HL-60/S4 (cell line): ENCODE data around the gene MESP2.

Experiments used
- in situ Hi-C: fragments of 300-500 bp; cut with MboI; formaldehyde crosslinking; loops from 2 replicates; pipeline ENCODE4 v1.14.3; 2022; ENCODE audit warnings: low sequenced_read_pairs

Gene MESP2

DNA sequence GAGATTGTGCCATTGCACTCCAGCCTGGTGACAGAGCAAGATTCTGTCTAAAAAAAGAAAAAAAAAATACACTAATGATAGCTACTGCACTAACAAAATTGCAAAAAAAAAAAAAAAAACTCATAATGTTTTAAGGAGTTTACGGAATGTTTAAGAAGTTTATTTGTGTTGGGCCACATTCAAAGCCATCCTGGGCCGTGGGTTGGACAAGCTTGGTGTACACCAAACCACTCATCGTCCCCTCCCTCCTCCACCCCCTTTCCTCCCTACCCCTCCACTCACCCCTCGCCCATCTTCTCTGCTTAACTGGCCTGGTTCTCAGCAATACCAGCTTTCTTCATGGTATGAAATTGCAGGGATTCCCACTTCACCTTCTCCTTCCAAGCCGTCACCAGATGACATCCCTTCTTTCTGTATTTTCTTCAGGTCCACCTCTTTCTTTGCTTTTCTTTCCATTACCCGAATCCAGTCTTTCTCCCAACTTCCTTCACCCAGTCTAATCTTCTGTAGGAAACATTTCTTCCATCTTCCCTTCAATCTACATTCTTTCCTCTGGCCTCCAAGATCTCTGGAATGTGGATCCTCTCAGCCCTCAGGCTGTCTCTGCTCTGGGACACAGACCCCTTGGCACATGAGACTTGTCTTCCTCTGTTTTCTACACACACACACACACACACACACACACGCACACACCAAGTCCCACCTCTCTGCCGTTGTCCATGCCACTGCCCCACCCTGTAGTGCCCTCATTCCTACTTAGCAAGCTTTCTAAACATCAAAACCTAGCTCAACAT lies 21.6 kb upstream of the MESP2 start:
- in situ Hi-C loops, result loop anchor here (10.0 kb wide), 1 partner anchor 320 kb away; no protein-coding TSS in a partner anchor

DNA sequence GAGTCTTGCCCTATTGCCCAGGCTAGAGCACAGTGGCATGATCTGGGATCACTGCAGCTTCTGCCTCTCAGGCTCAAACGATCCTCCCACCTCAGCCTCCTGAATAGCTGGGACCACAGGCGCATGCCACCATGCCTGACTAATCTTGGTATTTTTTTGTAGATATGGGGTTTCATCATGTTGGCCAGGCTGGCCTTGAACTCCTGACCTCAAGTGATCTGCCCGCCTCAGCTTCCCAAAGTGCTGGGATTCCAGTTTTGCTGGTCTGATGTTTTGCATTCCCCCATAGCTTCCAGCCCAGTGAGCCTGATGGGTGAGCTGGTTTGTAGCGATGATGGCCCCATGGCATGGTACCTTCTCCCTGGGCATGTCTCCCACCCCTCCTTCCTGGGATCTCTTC lies 20.4 kb upstream of the MESP2 start:
- in situ Hi-C loops, result loop anchor here (10.0 kb wide), 1 partner anchor 319 kb away; no protein-coding TSS in a partner anchor

DNA sequence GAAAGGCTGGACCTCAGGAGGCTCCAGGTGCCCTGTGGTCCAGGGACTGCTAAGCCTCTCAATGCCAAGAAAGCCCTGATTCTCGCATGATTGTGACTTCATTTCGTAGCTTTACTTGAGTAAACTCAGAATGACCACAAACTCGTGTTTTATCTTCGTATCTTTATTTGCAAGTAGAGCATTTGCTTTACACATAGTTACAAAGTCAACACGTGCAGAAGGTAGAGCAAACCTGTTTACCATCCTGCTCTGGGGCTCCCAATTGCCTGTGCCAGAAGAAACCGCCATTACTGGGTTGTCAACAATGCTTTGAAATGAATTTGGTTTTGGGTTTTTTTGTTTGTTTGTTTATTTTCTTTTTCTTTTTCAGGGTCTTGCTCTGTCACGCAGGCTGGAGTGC lies 19.2 kb upstream of the MESP2 start:
- in situ Hi-C loops, result loop anchor here (10.0 kb wide), 1 partner anchor 318 kb away; no protein-coding TSS in a partner anchor

DNA sequence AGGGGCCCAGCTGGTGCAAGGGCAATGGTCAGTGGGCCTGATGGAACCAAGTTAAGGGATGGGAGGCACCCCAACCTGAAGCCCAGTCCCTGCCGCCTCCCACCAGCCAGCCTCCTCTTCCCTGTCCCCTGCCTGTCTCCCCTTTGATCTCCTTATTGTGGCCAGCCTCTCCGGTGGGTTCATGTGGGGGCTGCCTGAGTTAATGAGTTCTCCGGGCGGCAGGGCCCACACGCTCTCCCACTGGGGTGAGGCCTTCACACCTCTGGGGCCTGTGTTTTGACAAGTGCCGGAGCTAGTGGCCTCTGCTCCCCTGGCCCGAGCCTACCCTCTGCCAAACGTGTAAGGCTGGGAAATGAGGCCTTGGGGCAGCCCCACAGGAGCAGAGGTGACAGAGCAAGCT lies 17.8 kb upstream of the MESP2 start:
- in situ Hi-C loops, result loop anchor here (10.0 kb wide), 1 partner anchor 317 kb away; no protein-coding TSS in a partner anchor

DNA sequence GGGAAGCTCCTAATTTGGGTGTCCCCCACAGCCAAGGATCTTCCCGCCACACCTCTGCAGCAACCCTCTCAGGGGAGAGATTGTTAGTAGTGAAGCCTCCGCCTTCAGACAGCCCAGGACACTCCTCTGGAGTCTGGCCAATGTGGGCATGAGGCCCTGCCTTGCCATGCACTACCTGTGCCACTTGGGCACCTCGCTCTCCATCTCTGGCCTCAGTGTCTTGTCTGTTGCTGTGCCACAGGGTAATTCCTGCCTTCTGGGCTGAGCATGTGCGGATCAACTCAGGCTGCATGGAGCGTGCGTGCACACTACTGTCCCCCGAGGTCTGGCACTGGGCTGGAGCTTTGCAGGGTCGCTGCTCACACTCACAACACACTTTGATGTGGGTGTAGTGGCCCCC lies 17.2 kb upstream of the MESP2 start:
- in situ Hi-C loops, result loop anchor here (10.0 kb wide), 1 partner anchor 316 kb away; no protein-coding TSS in a partner anchor

DNA sequence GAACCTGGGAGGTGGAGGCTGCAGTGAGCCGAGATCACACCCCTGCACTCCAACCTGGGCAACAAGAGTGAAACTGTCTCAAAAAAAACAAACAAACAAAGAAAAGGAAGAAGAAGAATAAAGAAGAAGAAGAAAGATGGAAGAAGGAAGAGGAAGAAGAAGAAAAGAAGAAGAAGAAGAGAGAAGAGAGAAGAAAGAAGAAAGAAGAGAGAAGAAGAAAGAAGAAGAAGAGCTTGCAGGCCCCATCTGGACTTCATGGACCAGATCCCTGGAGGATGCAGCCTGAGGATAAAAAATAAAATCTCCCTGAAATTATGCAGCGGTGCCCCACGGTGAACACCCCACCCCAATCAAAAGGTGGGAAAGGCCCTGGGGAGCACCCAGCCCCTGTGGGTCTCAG lies 16.3 kb upstream of the MESP2 start:
- in situ Hi-C loops, result loop anchor here (5.0 to 10.0 kb wide), 2 partner anchors 117 to 315 kb away; no protein-coding TSS in a partner anchor

DNA sequence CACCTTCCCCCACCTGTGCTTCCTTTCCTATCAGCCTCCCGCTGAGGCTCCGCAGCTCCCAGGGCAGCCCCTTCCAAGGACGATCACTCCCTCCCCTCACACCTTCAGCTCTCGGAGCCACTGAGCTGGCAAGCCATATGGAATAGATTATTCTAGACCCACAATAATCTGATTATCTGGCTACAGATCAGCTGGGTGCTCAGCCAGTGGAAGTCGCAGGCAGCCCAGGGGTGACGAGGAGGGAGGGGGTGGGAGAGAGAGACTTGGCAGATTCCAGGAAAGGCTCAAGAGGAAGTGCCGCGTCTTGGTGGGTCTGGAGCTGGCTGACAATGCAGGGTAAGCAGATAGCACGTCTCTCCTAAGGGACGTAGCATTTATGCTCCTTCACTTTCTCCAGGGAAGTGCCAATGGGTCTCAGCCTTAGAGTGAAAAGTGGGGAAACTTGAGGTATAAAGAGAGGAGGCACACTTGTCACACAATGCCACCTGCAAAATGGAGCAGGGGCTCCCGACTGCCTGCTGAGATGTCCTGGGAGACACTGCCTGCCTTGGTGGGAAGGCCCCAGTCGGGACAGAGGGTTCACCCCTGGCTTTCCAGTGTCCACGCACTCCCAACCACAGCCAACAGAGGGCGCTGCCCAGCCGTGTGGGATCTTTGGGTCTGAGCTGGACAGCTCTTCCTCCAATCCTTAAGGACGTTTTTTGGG lies 15.7 kb upstream of the MESP2 start:
- in situ Hi-C loops, result loop anchor here (5.0 kb wide), 1 partner anchor 117 kb away; no protein-coding TSS in a partner anchor

DNA sequence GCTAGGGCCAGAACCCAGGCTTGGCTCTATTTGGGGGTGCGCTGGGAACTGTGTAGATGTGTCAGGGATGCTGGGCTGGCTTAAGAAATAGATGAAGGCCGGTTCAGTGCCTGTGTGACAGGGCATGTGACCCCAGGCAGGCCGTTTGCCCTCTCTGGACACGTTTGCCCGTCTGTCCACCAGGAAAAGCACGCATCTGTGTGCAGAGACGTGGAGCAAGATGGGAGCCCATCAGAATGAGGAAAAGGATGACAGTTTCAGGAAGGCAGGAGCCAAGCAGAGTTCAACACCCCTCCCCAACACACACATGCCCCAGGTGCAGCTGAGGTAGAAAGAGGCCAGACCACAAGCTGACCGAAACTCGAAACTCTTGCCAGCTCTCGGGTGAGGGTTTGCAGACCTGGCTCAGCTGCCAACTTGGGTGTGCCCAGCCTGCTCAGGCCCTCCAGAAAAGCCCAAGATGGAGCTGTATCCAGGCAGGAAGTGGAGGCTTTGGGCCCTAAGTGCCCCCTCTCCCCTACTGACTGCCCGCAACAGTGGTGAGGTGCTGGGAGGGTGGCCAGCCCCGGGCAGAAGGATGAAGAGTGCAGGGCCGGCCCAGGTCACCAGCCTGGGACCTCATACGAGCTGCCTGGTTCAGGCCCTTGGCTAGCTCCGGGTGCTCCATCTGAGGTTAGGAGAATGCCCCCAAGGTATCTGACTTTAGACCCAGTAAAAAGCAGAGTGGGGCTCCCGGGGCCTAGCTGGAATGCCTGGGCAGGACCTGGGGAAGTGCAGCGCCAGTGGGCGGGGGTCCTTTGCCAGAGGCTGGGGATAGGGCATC lies 14.9 kb upstream of the MESP2 start:
- in situ Hi-C loops, result loop anchor here (5.0 kb wide), 1 partner anchor 116 kb away; no protein-coding TSS in a partner anchor

DNA sequence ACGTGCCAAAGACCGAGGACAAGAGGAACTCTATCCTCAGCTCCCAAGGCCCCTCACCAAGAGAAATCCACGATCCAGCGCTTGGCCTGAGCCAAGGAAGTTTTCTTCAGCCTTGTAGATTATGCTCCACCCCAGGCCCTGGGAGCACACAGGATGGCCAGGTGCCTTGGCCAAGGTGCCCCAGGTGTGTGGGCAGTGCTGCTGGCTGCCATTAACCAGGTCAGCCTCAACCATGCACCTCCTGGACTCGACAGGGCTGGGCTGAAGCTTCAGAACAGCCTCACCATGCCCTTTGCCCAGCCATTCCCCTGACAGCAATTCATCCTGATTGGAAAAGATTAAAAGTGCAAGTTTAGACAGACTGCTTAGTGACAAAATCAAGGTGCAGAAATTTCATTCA lies 14.2 kb upstream of the MESP2 start:
- in situ Hi-C loops, result loop anchor here (5.0 kb wide), 1 partner anchor 115 kb away; no protein-coding TSS in a partner anchor

DNA sequence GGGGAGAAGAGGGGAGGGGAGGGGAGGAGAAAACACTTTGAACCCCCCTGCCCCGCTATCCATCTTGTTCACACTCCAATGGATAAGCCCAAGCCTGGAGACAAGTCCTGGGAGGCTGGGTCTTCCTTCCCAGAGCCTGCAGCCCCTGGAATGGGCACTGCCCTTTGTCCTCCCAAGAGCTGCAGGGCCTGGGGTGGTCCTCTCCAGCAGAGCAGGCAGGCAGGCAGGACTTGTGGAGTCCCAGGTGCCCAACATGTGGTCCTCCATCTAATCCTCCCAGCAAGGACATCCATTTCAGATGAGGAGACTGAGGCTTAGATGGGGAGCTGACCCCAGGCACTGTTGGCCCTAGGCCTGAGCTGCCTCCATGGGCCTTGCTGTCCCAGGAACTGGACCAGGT lies 10.4 kb upstream of the MESP2 start:
- in situ Hi-C loops, result no loop called here

DNA sequence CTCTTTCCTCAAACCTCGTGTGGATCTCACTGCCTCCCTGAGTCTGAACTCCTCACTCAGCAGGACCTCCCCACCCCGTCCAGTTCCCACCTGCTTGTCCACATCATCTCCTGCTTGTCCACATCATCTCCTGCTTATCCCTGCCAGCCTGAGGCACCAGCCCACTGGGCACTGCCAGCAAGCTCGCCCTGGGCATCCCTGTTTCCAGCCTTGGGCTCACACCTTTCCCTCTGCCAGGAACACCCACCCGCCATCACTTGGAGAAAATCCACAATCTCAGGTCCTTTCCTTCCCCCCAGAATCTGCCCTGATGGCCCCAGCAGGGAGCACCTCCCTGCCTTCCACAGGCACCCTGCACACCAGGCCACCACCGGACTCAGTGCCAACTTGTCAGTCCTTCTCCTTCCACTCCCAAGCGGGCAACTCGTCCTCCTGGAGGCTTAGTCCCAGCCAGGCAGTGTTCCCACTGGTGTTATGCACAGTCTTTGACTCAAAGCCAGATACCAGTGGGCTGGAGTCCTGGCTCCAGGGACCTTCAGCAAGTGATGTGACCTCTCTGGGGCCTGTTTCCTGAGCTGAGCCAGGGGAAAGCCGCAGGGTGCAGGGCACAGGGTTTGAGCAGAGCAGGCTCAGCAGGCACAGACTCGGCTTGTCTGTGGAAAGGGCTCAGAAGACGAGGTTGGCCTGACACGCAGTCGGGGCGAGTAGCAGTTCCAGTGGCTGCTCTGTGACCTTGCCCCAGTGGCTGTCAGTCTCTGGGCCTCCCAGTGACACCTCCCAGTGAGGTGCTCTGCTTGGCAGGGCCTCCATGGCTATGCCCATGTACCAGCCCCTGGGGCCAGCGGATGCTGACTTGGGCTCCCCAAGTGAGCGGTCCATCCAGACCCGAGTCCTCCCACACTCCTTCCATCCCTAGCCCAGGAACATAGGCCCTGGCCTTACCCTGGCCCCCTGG lies 9.5 kb upstream of the MESP2 start:
- in situ Hi-C loops, result no loop called here

DNA sequence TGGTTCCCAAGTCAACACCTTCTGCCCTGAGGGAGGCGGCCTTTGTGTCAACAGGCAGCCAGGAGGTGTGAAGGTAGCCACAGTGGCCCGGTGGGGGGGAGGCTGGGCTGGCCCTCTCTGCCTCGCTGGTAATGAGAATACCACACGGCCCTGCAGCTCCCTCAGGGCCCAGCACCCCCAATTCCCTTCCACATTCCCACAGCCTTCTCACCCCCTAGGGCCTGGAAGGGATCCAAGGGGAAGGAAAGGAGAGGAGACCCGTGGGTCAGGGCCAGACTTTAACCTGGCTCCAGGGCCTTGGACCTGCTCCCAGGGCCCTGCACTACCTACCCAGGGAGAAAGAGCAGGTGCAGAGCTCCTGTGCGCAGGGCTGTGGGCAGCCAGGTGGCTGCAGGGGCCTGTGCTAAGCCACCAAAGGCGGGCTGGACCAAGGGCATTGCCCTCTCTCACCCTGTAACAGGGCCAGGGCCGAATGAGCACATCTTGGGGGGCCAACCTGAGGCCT lies 8.7 kb upstream of the MESP2 start:
- in situ Hi-C loops, result no loop called here

DNA sequence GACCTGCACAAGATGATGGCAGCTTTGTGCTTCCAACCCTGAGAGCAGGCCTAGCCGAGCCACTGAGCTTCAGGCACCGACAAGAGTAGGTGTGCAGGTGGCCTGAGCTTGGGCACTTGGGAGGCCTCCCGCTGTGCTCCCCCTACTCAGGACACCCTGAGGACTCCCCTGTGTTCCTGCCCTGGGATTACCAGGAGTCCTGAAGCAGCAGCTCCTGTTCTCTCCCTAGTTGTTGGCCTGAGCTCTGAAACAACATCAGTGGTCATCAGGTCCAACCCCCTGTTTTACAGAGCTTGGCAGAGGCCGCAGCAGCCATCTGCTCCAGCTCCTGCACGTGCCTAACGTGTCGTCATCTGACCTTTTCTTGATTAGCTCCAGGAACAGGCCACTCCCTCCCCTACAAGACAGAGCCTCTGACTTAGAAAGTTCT lies 8.0 kb upstream of the MESP2 start:
- in situ Hi-C loops, result no loop called here

DNA sequence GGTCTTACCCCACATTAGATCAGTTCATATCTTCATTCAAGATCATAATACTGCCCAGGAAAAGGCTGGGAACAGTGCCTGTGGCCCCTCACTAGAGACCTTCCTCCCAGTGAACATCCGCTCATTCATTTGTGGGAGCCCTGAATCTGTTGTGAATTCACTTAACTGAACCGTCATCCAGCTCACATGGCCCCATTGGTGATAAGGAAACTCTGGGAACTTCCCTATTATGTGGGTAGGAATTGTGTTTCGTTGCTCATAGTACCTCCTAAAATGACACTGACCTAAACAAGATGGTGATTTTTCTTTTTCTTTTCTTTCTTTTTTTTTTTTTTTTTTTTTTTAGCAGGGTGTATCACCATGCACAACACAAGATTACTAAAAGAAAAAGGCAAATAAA lies 6.8 kb upstream of the MESP2 start:
- in situ Hi-C loops, result no loop called here

DNA sequence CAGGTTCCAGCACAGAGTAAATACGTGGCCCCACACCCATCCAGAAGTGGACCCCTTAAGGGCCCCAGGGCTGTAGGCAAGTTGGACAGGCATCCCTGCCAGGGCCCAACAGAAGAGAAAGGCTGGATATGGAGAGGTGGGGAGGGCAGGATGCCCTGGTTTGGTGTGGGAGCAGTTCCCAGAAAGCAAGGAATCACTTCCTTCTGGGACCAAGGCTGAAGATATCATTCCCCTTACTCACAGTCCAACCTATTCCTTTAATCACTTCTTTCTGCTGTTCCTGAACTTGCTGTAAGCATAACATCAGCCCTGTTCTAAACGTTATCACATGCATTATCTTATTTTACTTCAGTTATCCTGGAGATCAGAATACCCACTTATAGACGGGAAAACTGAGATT lies 6.1 kb upstream of the MESP2 start:
- in situ Hi-C loops, result no loop called here

DNA sequence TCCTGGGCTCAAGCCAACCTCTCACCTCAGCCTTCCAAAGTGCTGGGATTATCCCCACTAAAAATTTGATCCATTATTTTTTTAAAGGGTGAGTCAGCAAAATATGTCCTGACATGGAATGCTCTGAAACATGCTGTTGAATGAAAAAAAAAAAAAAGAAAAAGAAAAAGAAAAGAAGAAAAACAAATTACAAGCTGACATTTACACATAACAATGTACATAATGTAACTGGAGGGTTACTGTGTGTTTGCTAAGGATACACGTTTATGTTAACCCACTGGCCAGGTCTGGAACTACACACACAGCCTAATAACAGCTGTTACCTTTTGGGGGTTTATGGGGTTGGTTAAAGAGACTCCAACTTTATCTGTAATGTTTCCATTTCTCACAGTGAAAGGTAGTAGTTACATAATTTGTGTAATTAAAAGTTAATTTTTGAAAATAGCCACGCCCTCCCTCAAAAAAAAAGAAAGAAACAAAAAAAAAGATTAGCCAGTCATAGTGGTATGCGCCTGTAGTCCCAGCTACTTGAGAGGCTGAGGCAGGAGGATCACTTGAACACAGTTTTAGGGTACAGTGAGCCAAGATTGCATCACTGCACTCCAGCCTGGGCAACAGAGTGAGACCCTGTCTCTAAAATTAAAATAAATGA lies 3.1 kb upstream of the MESP2 start:
- in situ Hi-C loops, result no loop called here

DNA sequence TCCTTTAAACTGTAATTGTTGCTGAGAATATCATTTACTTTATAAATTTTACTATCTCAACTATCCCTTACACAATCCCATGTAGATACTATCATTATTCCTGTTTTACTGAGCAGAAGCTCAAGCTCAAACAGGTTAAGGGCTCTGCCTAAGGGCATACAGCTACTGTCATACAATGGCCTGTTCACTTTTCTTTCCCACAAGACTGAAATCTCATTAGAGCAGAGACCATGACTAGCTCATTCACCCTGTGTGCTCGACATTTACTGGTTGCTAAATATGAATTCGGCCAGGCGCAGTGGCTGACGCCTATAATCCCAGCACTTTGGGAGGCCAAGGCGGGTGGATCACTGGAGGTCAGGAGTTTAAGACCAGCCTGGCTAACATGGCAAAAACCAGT lies 1.6 kb upstream of the MESP2 start:
- in situ Hi-C loops, result no loop called here

DNA sequence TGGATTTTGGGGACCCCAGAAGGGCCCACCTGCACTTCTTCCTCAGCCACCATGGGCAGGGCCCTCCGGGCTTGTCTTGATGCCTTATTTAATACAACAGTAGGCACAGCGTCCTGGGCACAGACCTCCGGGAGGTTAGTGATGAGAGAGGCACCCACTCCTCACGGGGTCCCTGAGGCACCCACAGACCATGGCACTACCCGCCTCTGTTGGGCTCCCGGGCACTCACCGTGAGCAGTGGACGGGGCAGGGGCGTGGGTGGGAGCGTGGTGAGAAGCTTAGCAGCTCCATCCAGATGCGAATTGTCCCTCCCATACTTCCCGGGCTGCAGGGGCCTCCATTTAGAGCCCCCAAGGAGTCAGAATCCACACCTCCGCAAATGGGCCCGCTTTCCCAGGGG lies 317 bp upstream of the MESP2 start:
- in situ Hi-C loops, result no loop called here

DNA sequence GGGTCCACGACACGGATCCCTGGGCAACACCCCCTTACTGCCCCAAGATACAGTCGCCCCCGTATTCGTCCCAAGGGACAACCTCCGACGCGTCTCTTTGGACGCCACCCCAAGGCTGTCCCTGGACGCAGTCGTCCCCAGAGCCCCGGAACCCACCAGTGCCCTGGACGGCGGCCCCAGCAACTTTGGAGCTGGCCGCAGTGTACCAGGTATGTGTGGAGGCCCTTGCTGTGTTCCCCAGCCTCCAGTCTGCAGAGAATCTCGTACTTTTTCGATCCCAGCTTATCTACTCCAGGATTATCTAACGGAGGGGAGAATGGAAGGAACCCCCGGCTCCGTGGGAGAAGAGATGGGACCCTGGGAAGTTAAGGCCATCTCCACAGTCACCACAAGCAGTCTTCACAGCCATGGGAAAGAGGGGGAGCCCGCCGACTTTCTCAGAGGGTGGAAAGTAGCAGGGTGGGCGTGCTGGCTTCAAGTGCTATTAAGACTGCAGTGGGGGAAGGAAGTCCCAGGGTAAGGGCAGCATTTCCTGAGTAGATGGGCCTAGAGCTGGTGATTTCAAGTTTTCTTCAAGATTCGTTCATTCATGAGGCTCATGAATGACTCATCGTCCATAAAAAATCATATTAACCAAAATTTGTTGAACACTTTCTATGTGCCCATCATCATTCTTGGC lies 1.1 kb downstream of the MESP2 start:
- in situ Hi-C loops, result no loop called here
